Natural killer cell treated with Interleukin-12 subunit alpha and Interleukin-12 subunit beta and Interleukin-15 and Interleukin-18, amount 100 ng/mL, for 72 hours (primary cell): Measurements from ENCODE around the gene TMEM106C. TPM values are rescaled to one million over a fixed set of nuclear protein-coding genes. Genes with fewer than 3 reads are reported as not detected.

ENCODE experiments used
- ATAC-seq, 2 donors: fragments of 150-1000 bp; cut with Tn5 transposase in 1 of 2; sonication (Bioruptor Pico), chemical (Tn5 transposase) in 1 of 2; 2 replicates each; pipeline ENCODE4 v1.10.0; 2021
- DNase-seq: peaks from one replicate; pipeline ENCODE4 v3.0.0; 2022; ENCODE audit warnings: low spot score
- H3K27ac Mint-ChIP-seq, 2 donors: 1 replicate in 1 of 2; 2 replicates in 1 of 2; pipeline ENCODE4 v1.8.0; 2022; ENCODE audit warnings: mixed read lengths in 2 of 2, mild to moderate bottlenecking in 1 of 2, moderate library complexity in 1 of 2
- H3K27me3 Mint-ChIP-seq, 2 donors: 1 replicate in 1 of 2; 2 replicates in 1 of 2; pipeline ENCODE4 v1.8.0; 2022; ENCODE audit warnings: mixed read lengths in 2 of 2
- H3K36me3 Mint-ChIP-seq: one replicate; pipeline ENCODE4 v1.8.0; 2022; ENCODE audit warnings: mixed read lengths
- H3K4me1 Mint-ChIP-seq, 2 donors: 1 replicate in 1 of 2; 2 replicates in 1 of 2; pipeline ENCODE4 v1.8.0; 2022; ENCODE audit warnings: low read depth in 2 of 2, mixed read lengths in 2 of 2, mild to moderate bottlenecking in 1 of 2
- H3K4me3 Mint-ChIP-seq: one replicate; pipeline ENCODE4 v1.8.0; 2022; ENCODE audit warnings: mixed read lengths
- H3K9me3 Mint-ChIP-seq: 2 replicates; pipeline ENCODE4 v1.8.0; 2022; ENCODE audit warnings: mixed read lengths
- total RNA-seq, 2 donors: library from RNA; stranded (reverse); gene quantifications; one replicate each; pipeline ENCODE4 v1.2.3, GENCODE V29; 2022

Gene TMEM106C
- total RNA-seq, 2 donors from 2014 or later = 75.6 to 84.2 TPM

GRCh38 chr12:48012070-48012469 lies 48.7 kb downstream of the TMEM106C start:
- peaks cover 29 to 38% of the 10 kb centered on the region in 2 donors for H3K27me3 Mint-ChIP-seq
- ATAC-seq (no peak), DNase-seq (no peak)
- no peak overlapping the region for H3K4me3 Mint-ChIP-seq
- H3K36me3 Mint-ChIP-seq = no peaks in the 10 kb centered on the region
- H3K4me1 Mint-ChIP-seq = no peaks in the 10 kb centered on the region
- no peaks in the 10 kb centered on the region for H3K9me3 Mint-ChIP-seq
- H3K27ac Mint-ChIP-seq = no peak overlapping the region

- H3K36me3 Mint-ChIP-seq = no peaks in the 10 kb centered on the region
- ATAC-seq (no peak), DNase-seq (no peak)
- no peaks in the 10 kb centered on the region for H3K9me3 Mint-ChIP-seq
- H3K27me3 Mint-ChIP-seq = peaks cover 29 to 30% of the 10 kb centered on the region in 2 donors
- H3K27ac Mint-ChIP-seq = no peak overlapping the region
- H3K4me1 Mint-ChIP-seq = no peaks in the 10 kb centered on the region
- no peak overlapping the region for H3K4me3 Mint-ChIP-seq
These were observed 49.9 kb downstream of the TMEM106C start for GRCh38 chr12:48013287-48013686.

- H3K4me1 Mint-ChIP-seq = no peaks in the 10 kb centered on the region
- H3K27ac Mint-ChIP-seq = no peak overlapping the region
- no peak for ATAC-seq
- no peaks in the 10 kb centered on the region for H3K9me3 Mint-ChIP-seq
- DNase-seq = no peak
- H3K36me3 Mint-ChIP-seq = no peaks in the 10 kb centered on the region
- H3K27me3 Mint-ChIP-seq = peaks cover 22 to 28% of the 10 kb centered on the region in 2 donors
- no peak overlapping the region for H3K4me3 Mint-ChIP-seq
These were observed 51.7 kb downstream of the TMEM106C start for GRCh38 chr12:48015129-48015528.

- no peaks in the 10 kb centered on the region for H3K4me1 Mint-ChIP-seq
These were observed 52.6 kb downstream of the TMEM106C start for GRCh38 chr12:48015954-48016353.

GRCh38 chr12:48016373-48017020 lies 53.1 kb downstream of the TMEM106C start:
- Mint-ChIP-seq H3K4me1 (no peaks in the 10 kb centered on the region), H3K27me3 (peaks cover 20 to 28% of the 10 kb centered on the region in 2 donors), H3K36me3 (no peaks in the 10 kb centered on the region), H3K27ac (no peak overlapping the region), H3K9me3 (no peaks in the 10 kb centered on the region), H3K4me3 (no peak overlapping the region)
- DNase-seq (no peak), ATAC-seq (no peak)

More at GRCh38 chr12:48015954-48016353, 52.6 kb downstream of the TMEM106C start:
- H3K4me3 Mint-ChIP-seq = no peak overlapping the region
- H3K9me3 Mint-ChIP-seq = no peaks in the 10 kb centered on the region
- DNase-seq (no peak), ATAC-seq (no peak)
- no peak overlapping the region for H3K27ac Mint-ChIP-seq
- peaks cover 21 to 29% of the 10 kb centered on the region in 2 donors for H3K27me3 Mint-ChIP-seq
- H3K36me3 Mint-ChIP-seq = no peaks in the 10 kb centered on the region

- Mint-ChIP-seq H3K4me1 (no peaks in the 10 kb centered on the region), H3K4me3 (no peak overlapping the region), H3K27ac (no peak overlapping the region), H3K27me3 (peaks cover 15 to 37% of the 10 kb centered on the region in 2 donors), H3K36me3 (no peaks in the 10 kb centered on the region), H3K9me3 (no peaks in the 10 kb centered on the region)
- ATAC-seq (no peak), DNase-seq (no peak)
These were observed 54.1 kb downstream of the TMEM106C start for GRCh38 chr12:48017496-48017895.

GRCh38 chr12:48017921-48018617 lies 54.7 kb downstream of the TMEM106C start:
- Mint-ChIP-seq H3K27me3 (peaks cover 15 to 39% of the 10 kb centered on the region in 2 donors), H3K27ac (no peak overlapping the region), H3K9me3 (no peaks in the 10 kb centered on the region), H3K4me1 (no peaks in the 10 kb centered on the region), H3K4me3 (no peak overlapping the region), H3K36me3 (no peaks in the 10 kb centered on the region)
- ATAC-seq (no peak), DNase-seq (no peak)

Other genes with a start within 250 kb of the TMEM106C start
- not detected for gene ENDOU, start 238.1 kb upstream of the TMEM106C start, total RNA-seq
- under 1 TPM; 0.19 to 0.25 TPM for gene RAPGEF3, start 204.7 kb upstream of the TMEM106C start, total RNA-seq
- 1 to 10 TPM; 5.1 to 9.8 TPM for gene SLC48A1, start 190.4 kb upstream of the TMEM106C start, total RNA-seq
- gene HDAC7, start 143.7 kb upstream of the TMEM106C start, total RNA-seq = 100 to 1,000 TPM; 127 to 176 TPM
- 10 to 100 TPM; 12.0 to 23.0 TPM for gene VDR, start 58.6 kb upstream of the TMEM106C start, total RNA-seq
- not detected for gene COL2A1, start 40.9 kb downstream of the TMEM106C start, total RNA-seq
- 10 to 100 TPM; 36.6 to 59.7 TPM for gene SENP1, start 142.5 kb downstream of the TMEM106C start, total RNA-seq
- 10 to 100 TPM; 29.8 to 49.5 TPM for gene PFKM, start 155.8 kb downstream of the TMEM106C start, total RNA-seq
- gene ASB8, start 193.9 kb downstream of the TMEM106C start, total RNA-seq = 10 to 100 TPM; 35.9 to 48.1 TPM
- under 1 TPM in 1 of 2 donors, not detected in 1; 0.86 TPM for gene CCDC184, start 220.0 kb downstream of the TMEM106C start, total RNA-seq
- not detected for gene OR10AD1, start 239.7 kb downstream of the TMEM106C start, total RNA-seq